ENCODE measurements around the gene ACOT13. TPM values are rescaled to one million over a fixed set of nuclear protein-coding genes. Genes with fewer than 3 reads are reported as not detected.

ACOT13 gene
- total and polyA plus RNA-seq, 2 of the 8 experiments (the other 6 are each of a cell fraction or from before 2014, with no cell fraction given): 27.6 to 40.6 TPM

GRCh38 chr6:24668997-24669361 lies 2.1 kb downstream of the ACOT13 start (continued):
- TF ChIP-seq CHD7 (IDR thresholded peaks at IDR 0.05; ENCODE audit: insufficient replicate concordance, low read length) (no peak), MAFK (IDR thresholded peaks at IDR 0.05; ENCODE audit: low read depth, low read length) (no peak), ASH2L (IDR thresholded peaks at IDR 0.05; ENCODE audit: low read length) (no peak), SP4 (IDR thresholded peaks at IDR 0.05; ENCODE audit: low read length) (no peak), MAX (IDR thresholded peaks at IDR 0.05) (no peak), RFX5 (IDR thresholded peaks at IDR 0.05; ENCODE audit: borderline replicate concordance, low read depth, low read length) (no peak), SIN3A (conservative IDR thresholded peaks at IDR 0.05 in 1 of 2, IDR thresholded peaks at IDR 0.05 in 1 of 2; ENCODE audit: low read depth in 1 of 2, low read length in 2 of 2) (no peak), EGR1 (IDR thresholded peaks at IDR 0.05; ENCODE audit: borderline replicate concordance, low read depth, low read length) (no peak), SUZ12 (IDR thresholded peaks at IDR 0.05; ENCODE audit: low read length) (no peak), CBX5 (IDR thresholded peaks at IDR 0.05; ENCODE audit: low read depth, low read length) (no peak), CHD2 (IDR thresholded peaks at IDR 0.05; ENCODE audit: low read length) (no peak), FOSL1 (IDR thresholded peaks at IDR 0.05; ENCODE audit: insufficient read depth, low read depth, low read length) (no peak), BRCA1 (IDR thresholded peaks at IDR 0.05; ENCODE audit: low read depth, low read length) (no peak)
